Gastroesophageal sphincter (tissue), 3 donors: ENCODE results near the gene XXYLT1.

Experiments
- POLR2A ChIP-seq, 2 donors: fragments of 450-650 bp; IDR thresholded peaks; one replicate each; pipeline ENCODE4 v1.6.1; 2017; ENCODE audit warnings: antibody characterized with exemption in 2 of 2, mild to moderate bottlenecking in 2 of 2, moderate library complexity in 1 of 2
- TF ChIP-seq, protein P1 (sequence below), 4 experiments: fragments of 200-600 bp in 2 of 4; fragments of 450-650 bp in 2 of 4; sonication (generic) in 1 of 4; IDR thresholded peaks; one replicate each; pipeline ENCODE4 v1.5.1; 2017 to 2019; ENCODE audit warnings: antibody characterized with exemption in 4 of 4, mild to moderate bottlenecking in 2 of 4, moderate library complexity in 2 of 4

DNA sequence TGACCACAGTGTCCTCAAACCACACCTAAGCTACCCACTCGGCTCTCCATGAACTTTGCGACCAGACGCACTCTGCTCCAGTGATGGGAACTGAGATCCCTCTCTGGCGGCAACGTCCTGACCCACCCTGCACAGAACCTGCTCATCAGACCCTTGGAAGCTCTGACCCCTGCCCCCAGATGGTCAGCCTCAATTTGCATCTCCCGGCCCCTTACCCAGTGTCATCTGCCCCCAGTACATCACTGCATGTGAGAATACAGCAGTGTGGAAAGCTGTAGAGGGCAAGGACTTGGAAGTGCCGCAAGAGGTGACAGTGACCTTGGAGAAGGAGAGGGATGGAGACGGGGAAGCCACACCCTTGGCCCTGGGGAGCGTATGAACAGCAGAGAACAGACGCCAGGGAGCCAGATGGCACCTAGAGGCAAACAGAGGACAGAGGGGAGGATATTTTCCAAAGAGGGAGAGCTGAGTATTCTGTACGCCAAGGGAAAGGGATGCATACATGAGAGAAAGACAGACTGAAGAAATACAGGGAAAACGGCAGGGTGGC lies 192.0 kb downstream of the XXYLT1 start:
- no peak for TF ChIP-seq POLR2A (IDR thresholded peaks at IDR 0.05)
- TF ChIP-seq, protein P1, sequence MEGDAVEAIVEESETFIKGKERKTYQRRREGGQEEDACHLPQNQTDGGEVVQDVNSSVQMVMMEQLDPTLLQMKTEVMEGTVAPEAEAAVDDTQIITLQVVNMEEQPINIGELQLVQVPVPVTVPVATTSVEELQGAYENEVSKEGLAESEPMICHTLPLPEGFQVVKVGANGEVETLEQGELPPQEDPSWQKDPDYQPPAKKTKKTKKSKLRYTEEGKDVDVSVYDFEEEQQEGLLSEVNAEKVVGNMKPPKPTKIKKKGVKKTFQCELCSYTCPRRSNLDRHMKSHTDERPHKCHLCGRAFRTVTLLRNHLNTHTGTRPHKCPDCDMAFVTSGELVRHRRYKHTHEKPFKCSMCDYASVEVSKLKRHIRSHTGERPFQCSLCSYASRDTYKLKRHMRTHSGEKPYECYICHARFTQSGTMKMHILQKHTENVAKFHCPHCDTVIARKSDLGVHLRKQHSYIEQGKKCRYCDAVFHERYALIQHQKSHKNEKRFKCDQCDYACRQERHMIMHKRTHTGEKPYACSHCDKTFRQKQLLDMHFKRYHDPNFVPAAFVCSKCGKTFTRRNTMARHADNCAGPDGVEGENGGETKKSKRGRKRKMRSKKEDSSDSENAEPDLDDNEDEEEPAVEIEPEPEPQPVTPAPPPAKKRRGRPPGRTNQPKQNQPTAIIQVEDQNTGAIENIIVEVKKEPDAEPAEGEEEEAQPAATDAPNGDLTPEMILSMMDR (IDR thresholded peaks at IDR 0.05): no peak
